ENCODE data around the gene KCNN3.

- TF ChIP-seq CTCF (IDR thresholded peaks at IDR 0.05; ENCODE audit: low read depth, low read length) (no peak), POLR2A (IDR thresholded peaks at IDR 0.05; ENCODE audit: extremely low read depth, insufficient read length) (no peak), MYC (IDR thresholded peaks at IDR 0.05; ENCODE audit: low read depth, low read length) (no peak)
These were observed 209.0 kb downstream of the KCNN3 start for GRCh38 chr1:154661110-154661509.
